DMS114 treated with DMSO at 0.1 percent for 48 hours (cell line): Measurements from ENCODE around the gene SERPINA3.
"Not testable (repeated sequence)": the region's sequence is repeated elsewhere in the genome, so short reads cannot be mapped to it uniquely, and the experiment has no call there.

Source experiments
- DNase-seq: peaks from one replicate; lab custom pipeline; 2025; ENCODE audit not compliant: unreplicated experiment; lab: John Stamatoyannopoulos, UW

SERPINA3 gene

GRCh38 chr14:94584591-94585280, 27.5 kb upstream of the SERPINA3 start:
- DNase-seq: no peak

GRCh38 chr14:94586635-94587034, 25.6 kb upstream of the SERPINA3 start:
- no peak for DNase-seq

GRCh38 chr14:94588311-94588710, 23.9 kb upstream of the SERPINA3 start:
- DNase-seq: no peak

GRCh38 chr14:94591073-94591472, 21.1 kb upstream of the SERPINA3 start:
- DNase-seq: no peak

- DNase-seq: no peak
These were observed 20.3 kb upstream of the SERPINA3 start for GRCh38 chr14:94591871-94592270.

GRCh38 chr14:94592457-94592856, 19.7 kb upstream of the SERPINA3 start:
- DNase-seq: no peak

GRCh38 chr14:94593376-94593748, 18.8 kb upstream of the SERPINA3 start:
- DNase-seq: no peak

GRCh38 chr14:94593749-94594431, 18.3 kb upstream of the SERPINA3 start:
- no peak for DNase-seq

GRCh38 chr14:94594441-94594840, 17.8 kb upstream of the SERPINA3 start:
- no peak for DNase-seq

GRCh38 chr14:94595912-94596311, 16.3 kb upstream of the SERPINA3 start:
- no peak for DNase-seq

GRCh38 chr14:94596361-94596760, 15.8 kb upstream of the SERPINA3 start:
- DNase-seq: no peak

GRCh38 chr14:94597788-94598187, 14.4 kb upstream of the SERPINA3 start:
- no peak for DNase-seq

GRCh38 chr14:94598506-94598815, 13.7 kb upstream of the SERPINA3 start:
- DNase-seq: no peak

- no peak for DNase-seq
These were observed 13.2 kb upstream of the SERPINA3 start for GRCh38 chr14:94598816-94599655.

GRCh38 chr14:94599656-94600004, 12.6 kb upstream of the SERPINA3 start:
- DNase-seq: no peak

- no peak for DNase-seq
These were observed 12.0 kb upstream of the SERPINA3 start for GRCh38 chr14:94600148-94600545.

- DNase-seq: no peak
These were observed 10.3 kb upstream of the SERPINA3 start for GRCh38 chr14:94601884-94602391.

GRCh38 chr14:94602722-94603121, 9.5 kb upstream of the SERPINA3 start:
- no peak for DNase-seq

- DNase-seq: no peak
These were observed 6.8 kb upstream of the SERPINA3 start for GRCh38 chr14:94605361-94605760.

- DNase-seq: not testable (repeated sequence)
These were observed 3.2 kb upstream of the SERPINA3 start for GRCh38 chr14:94608966-94609365.

GRCh38 chr14:94611179-94611578, 1.0 kb upstream of the SERPINA3 start:
- DNase-seq: no peak
